PC-3 (cell line): ENCODE results near the gene ZNRF1. TPM values are rescaled to one million over a fixed set of nuclear protein-coding genes. Genes with fewer than 3 reads are reported as not detected.
"Not testable (repeated sequence)": the region's sequence is repeated elsewhere in the genome, so short reads cannot be mapped to it uniquely, and the experiment has no call there.

Experiments
- ATAC-seq: fragments of 200-7000 bp; cut with Tn5 transposase; 2 replicates; pipeline ENCODE4 v1.9.1; 2020; ENCODE audit warnings: mild to moderate bottlenecking, moderate library complexity
- BruUV-seq: library from RNA; stranded (reverse); fragments of 400-500 nt; replicated peaks from 2 replicates; lab custom pipeline; 2021; lab: Mats Ljungman, UMichigan
- CTCF ChIA-PET: fragments of 300-600 bp; sonication (Branson Sonifier 250); formaldehyde crosslinking; loops from one replicate; lab custom pipeline; 2022; ENCODE audit warnings: antibody characterized with exemption; lab: Charles Lee
- POLR2A ChIA-PET: fragments of 300-600 bp; sonication (Branson Sonifier 250); formaldehyde crosslinking; loops from one replicate; lab custom pipeline; 2022; ENCODE audit warnings: antibody characterized with exemption; ENCODE audit not compliant: unreplicated experiment; lab: Charles Lee
- DNase-seq: peaks from one replicate; pipeline ENCODE4 v3.0.0-alpha.2; 2015
- H2AFZ ChIP-seq: fragments of 300-600 bp; sonication (generic); 2 replicates; pipeline ENCODE4 v1.6.0; 2016; ENCODE audit warnings: antibody characterized with exemption, low read length
- H3F3A ChIP-seq: fragments of 300-600 bp; sonication (generic); one replicate; pipeline ENCODE4 v1.6.0; 2017; ENCODE audit warnings: antibody characterized with exemption, low read length, control low read depth, mild to moderate bottlenecking; ENCODE audit not compliant: unreplicated experiment
- H3K27ac ChIP-seq: fragments of 300-600 bp; sonication (generic); 2 replicates; pipeline ENCODE4 v1.5.1; 2016; ENCODE audit warnings: mild to moderate bottlenecking, low read length
- H3K27me3 ChIP-seq: fragments of 300-600 bp; sonication (generic); 2 replicates; pipeline ENCODE4 v1.6.1; 2016; ENCODE audit warnings: low read length, mixed read lengths
- H3K36me3 ChIP-seq: fragments of 300-600 bp; sonication (generic); 2 replicates; pipeline ENCODE4 v1.6.1; 2016; ENCODE audit warnings: low read depth, mixed run types, low read length, mixed read lengths
- H3K4me1 ChIP-seq: fragments of 300-600 bp; sonication (generic); 2 replicates; pipeline ENCODE4 v1.5.1; 2016; ENCODE audit warnings: low read length; ENCODE audit not compliant: insufficient read depth
- H3K4me2 ChIP-seq: fragments of 300-600 bp; sonication (generic); 2 replicates; pipeline ENCODE4 v1.6.0; 2016; ENCODE audit warnings: low read length
- H3K4me3 ChIP-seq: fragments of 300-600 bp; sonication (generic); 2 replicates; pipeline ENCODE4 v1.5.1; 2016; ENCODE audit warnings: mild to moderate bottlenecking, low read length, mixed read lengths
- H3K79me2 ChIP-seq: fragments of 300-600 bp; sonication (generic); 2 replicates; pipeline ENCODE4 v1.6.1; 2017; ENCODE audit warnings: low read length, mixed read lengths
- H3K9ac ChIP-seq: fragments of 300-600 bp; sonication (generic); 2 replicates; pipeline ENCODE4 v1.6.0; 2016; ENCODE audit warnings: mild to moderate bottlenecking, low read length
- H3K9me2 ChIP-seq: fragments of 300-600 bp; sonication (generic); replicated peaks from 2 replicates; pipeline ENCODE4 v1.6.1; 2016; ENCODE audit warnings: mixed run types, low read length, mixed read lengths
- H3K9me3 ChIP-seq: fragments of 300-600 bp; sonication (generic); 2 replicates; pipeline ENCODE4 v1.6.1; 2016; ENCODE audit warnings: low read length, mixed read lengths
- H4K20me1 ChIP-seq: fragments of 300-600 bp; sonication (generic); 2 replicates; pipeline ENCODE4 v1.6.1; 2016; ENCODE audit warnings: low read length, mixed read lengths
- CTCF ChIP-seq: fragments of 300-600 bp; sonication (generic); conservative IDR thresholded peaks from 2 replicates; pipeline ENCODE4 v1.5.1; 2017; ENCODE audit warnings: antibody characterized with exemption, low read depth, mild to moderate bottlenecking, low read length
- EZH2 ChIP-seq: fragments of 300-600 bp; sonication (generic); IDR thresholded peaks from one replicate; pipeline ENCODE4 v1.6.1; 2017; ENCODE audit warnings: antibody characterized with exemption, mild to moderate bottlenecking, low read length; ENCODE audit not compliant: unreplicated experiment
- EZH2phosphoT487 ChIP-seq: fragments of 300-600 bp; sonication (generic); IDR thresholded peaks from 2 replicates; pipeline ENCODE4 v1.6.1; 2018; ENCODE audit warnings: mild to moderate bottlenecking, antibody characterized with exemption, low read length, borderline replicate concordance
- intact Hi-C: fragments of 100-400 bp; cut with micrococcal nuclease; formaldehyde crosslinking; loops from 2 replicates; pipeline ENCODE4 v1.9.0; 2023
- total RNA-seq: library from RNA; depleted of rRNA; stranded (reverse); fragments of >200 nt; gene quantifications from 2 replicates; pipeline ENCODE4 v1.2.3, GENCODE V29; 2014

The ZNRF1 gene
- total RNA-seq, 1 experiment from 2014 or later = 60.4 TPM

- H3K4me3 ChIP-seq, H4K20me1 ChIP-seq, intact Hi-C loops, ATAC-seq, H3K27me3 ChIP-seq, H3K9me3 ChIP-seq, H3K27ac ChIP-seq, H3K4me2 ChIP-seq, DNase-seq, H3K9ac ChIP-seq, POLR2A ChIA-PET, H3K9me2 ChIP-seq, BruUV-seq, H3K36me3 ChIP-seq, H2AFZ ChIP-seq, H3F3A ChIP-seq: not testable (repeated sequence)
- Histone ChIP-seq H3K4me1 (peaks cover 18% of the 10 kb centered on the region), H3K79me2 (peaks cover 57% of the 10 kb centered on the region)
- CTCF ChIA-PET = interaction anchor here (0.6 kb wide), 1 partner anchor 90 kb away, joined by 3 read pairs; no protein-coding TSS in a partner anchor
Observed at GRCh38 chr16:75091619-75092018, 92.8 kb downstream of the ZNRF1 start.

GRCh38 chr16:75092777-75093176 lies 94.0 kb downstream of the ZNRF1 start:
- ATAC-seq (no peak), DNase-seq (no peak)
- CTCF ChIA-PET = no interaction called here
- H3K9ac ChIP-seq = no peak overlapping the region
- no peak for TF ChIP-seq EZH2phosphoT487
- TF ChIP-seq CTCF = no peak
- no peak for TF ChIP-seq EZH2
- no peak overlapping the region for H2AFZ ChIP-seq
- no peaks in the 10 kb centered on the region for H4K20me1 ChIP-seq
- H3F3A ChIP-seq = no peaks in the 10 kb centered on the region
- peaks cover 51% of the 10 kb centered on the region for H3K79me2 ChIP-seq
- no peaks in the 10 kb centered on the region for H3K9me3 ChIP-seq
- H3K36me3 ChIP-seq = no peaks in the 10 kb centered on the region
- H3K4me3 ChIP-seq = no peak overlapping the region
- POLR2A ChIA-PET = no interaction called here
- H3K27me3 ChIP-seq = no peaks in the 10 kb centered on the region
- peaks cover 26% of the 10 kb centered on the region for H3K4me1 ChIP-seq
- no peak overlapping the region for H3K4me2 ChIP-seq
- intact Hi-C loops = no loop called here
- no peaks in the 10 kb centered on the region for H3K9me2 ChIP-seq
- no TSS peak for BruUV-seq
- H3K27ac ChIP-seq = no peak overlapping the region

GRCh38 chr16:75093598-75094540 lies 95.0 kb downstream of the ZNRF1 start:
- ATAC-seq (no peak), DNase-seq (no peak)
- intact Hi-C loops = no loop called here
- no peak overlapping the region for H3K4me2 ChIP-seq
- H3K4me1 ChIP-seq = peaks cover 26% of the 10 kb centered on the region
- CTCF ChIA-PET = no interaction called here
- H3K79me2 ChIP-seq = peaks cover 40% of the 10 kb centered on the region
- no peak overlapping the region for H2AFZ ChIP-seq
- BruUV-seq = no TSS peak
- TF ChIP-seq CTCF = no peak
- no peak for TF ChIP-seq EZH2
- TF ChIP-seq EZH2phosphoT487 = no peak
- POLR2A ChIA-PET = no interaction called here
- H3K4me3 ChIP-seq = no peak overlapping the region
- H3F3A ChIP-seq = no peaks in the 10 kb centered on the region
- H3K9me2 ChIP-seq = no peaks in the 10 kb centered on the region
- H3K36me3 ChIP-seq = no peaks in the 10 kb centered on the region
- no peak overlapping the region for H3K9ac ChIP-seq
- H3K9me3 ChIP-seq = no peaks in the 10 kb centered on the region
- no peaks in the 10 kb centered on the region for H4K20me1 ChIP-seq
- H3K27ac ChIP-seq = no peak overlapping the region
- H3K27me3 ChIP-seq = no peaks in the 10 kb centered on the region
